ENCODE results near the gene VRK1. TPM values are rescaled to one million over a fixed set of nuclear protein-coding genes. Genes with fewer than 3 reads are reported as not detected.

VRK1 gene
- total RNA-seq, 6 donors from 2014 or later, result 6.7 to 19.9 (median 9.9) TPM

- Histone ChIP-seq H3K4me1 (peaks cover 0 to 5% (median 0%) of the 10 kb centered on the region in 4 donors), H3K27me3 (no peaks in the 10 kb centered on the region), H3K27ac (no peak overlapping the region), H3K36me3 (no peaks in the 10 kb centered on the region), H3K9me3 (no peaks in the 10 kb centered on the region), H3K4me3 (no peak overlapping the region)
- WGBS, 2 donors, result 99 to 100% methylated on average over 2 of the region's 2 CpGs
- ATAC-seq (ENCODE audit: low FRiP score in 2 of 2), result no peak
- TF ChIP-seq POLR2A (IDR thresholded peaks at IDR 0.05) (no peak), EP300 (IDR thresholded peaks at IDR 0.05) (no peak), POLR2AphosphoS5 (IDR thresholded peaks at IDR 0.05) (no peak)
- no peak for DNase-seq
Measured at GRCh38 chr14:96823652-96824051, 26.5 kb downstream of the VRK1 start.

GRCh38 chr14:96824283-96824682, 27.1 kb downstream of the VRK1 start:
- Histone ChIP-seq H3K4me1 (peaks cover 0 to 5% (median 0%) of the 10 kb centered on the region in 4 donors), H3K27ac (no peak overlapping the region), H3K4me3 (no peak overlapping the region), H3K27me3 (no peaks in the 10 kb centered on the region), H3K36me3 (no peaks in the 10 kb centered on the region), H3K9me3 (no peaks in the 10 kb centered on the region)
- DNase-seq (no peak), ATAC-seq (ENCODE audit: low FRiP score in 2 of 2) (no peak)
- WGBS, 2 donors, result 85 to 89% methylated on average over 3 of the region's 3 CpGs
- TF ChIP-seq EP300 (IDR thresholded peaks at IDR 0.05) (no peak), POLR2AphosphoS5 (IDR thresholded peaks at IDR 0.05) (no peak), POLR2A (IDR thresholded peaks at IDR 0.05) (no peak), CTCF (IDR thresholded peaks at IDR 0.05) (no peak)

- no peak for TF ChIP-seq POLR2AphosphoS5 (IDR thresholded peaks at IDR 0.05)
- TF ChIP-seq CTCF (IDR thresholded peaks at IDR 0.05), result no peak
- no peak for TF ChIP-seq EP300 (IDR thresholded peaks at IDR 0.05)
- TF ChIP-seq POLR2A (IDR thresholded peaks at IDR 0.05), result no peak
- Histone ChIP-seq H3K4me1 (peaks cover 0 to 5% (median 0%) of the 10 kb centered on the region in 4 donors), H3K9me3 (no peaks in the 10 kb centered on the region), H3K36me3 (no peaks in the 10 kb centered on the region), H3K27ac (no peak overlapping the region), H3K27me3 (no peaks in the 10 kb centered on the region), H3K4me3 (no peak overlapping the region)
- DNase-seq (no peak), ATAC-seq (ENCODE audit: low FRiP score in 2 of 2) (no peak)
- 46 to 51% methylated on average over 2 of the region's 2 CpGs for WGBS, 2 donors
Measured at GRCh38 chr14:96826818-96827217, 29.6 kb downstream of the VRK1 start.

GRCh38 chr14:96827290-96827689, 30.1 kb downstream of the VRK1 start:
- DNase-seq (no peak), ATAC-seq (ENCODE audit: low FRiP score in 2 of 2) (no peak)
- peaks cover 0 to 5% (median 0%) of the 10 kb centered on the region in 4 donors for H3K4me1 ChIP-seq
- H3K27ac ChIP-seq, result no peak overlapping the region
- no peaks in the 10 kb centered on the region for H3K27me3 ChIP-seq
- no peak overlapping the region for H3K4me3 ChIP-seq
- TF ChIP-seq POLR2AphosphoS5 (IDR thresholded peaks at IDR 0.05) (no peak), CTCF (IDR thresholded peaks at IDR 0.05) (no peak), EP300 (IDR thresholded peaks at IDR 0.05) (no peak), POLR2A (IDR thresholded peaks at IDR 0.05) (no peak)
- 68 to 71% methylated on average over 3 of the region's 3 CpGs for WGBS, 2 donors
- H3K36me3 ChIP-seq, result no peaks in the 10 kb centered on the region
- no peaks in the 10 kb centered on the region for H3K9me3 ChIP-seq

GRCh38 chr14:96829791-96830190, 32.6 kb downstream of the VRK1 start:
- TF ChIP-seq CTCF (IDR thresholded peaks at IDR 0.05) (no peak), EP300 (IDR thresholded peaks at IDR 0.05) (no peak), POLR2A (IDR thresholded peaks at IDR 0.05) (no peak), POLR2AphosphoS5 (IDR thresholded peaks at IDR 0.05) (no peak)
- no peak for ATAC-seq (ENCODE audit: low FRiP score in 2 of 2)

More at GRCh38 chr14:96829791-96830190, 32.6 kb downstream of the VRK1 start:
- Histone ChIP-seq H3K27me3 (no peaks in the 10 kb centered on the region), H3K4me3 (no peak overlapping the region), H3K36me3 (peaks cover 0 to 4% (median 0%) of the 10 kb centered on the region in 4 donors), H3K27ac (no peak overlapping the region), H3K4me1 (peaks cover 0 to 5% (median 0%) of the 10 kb centered on the region in 4 donors), H3K9me3 (no peaks in the 10 kb centered on the region)
- no peak for DNase-seq
- 93 to 98% methylated on average over 1 of the region's 1 CpG for WGBS, 2 donors

Data from upper lobe of left lung (tissue), 6 donors.